Kidney tubule cell (primary cell): ENCODE data around the gene ZFP28.

Source experiments
- DNase-seq: peaks from one replicate; pipeline ENCODE4 v3.0.0-alpha.2; 2018; ENCODE audit warnings: low spot score

Gene ZFP28

GRCh38 chr19:56596676-56597075 is 57.9 kb downstream of the ZFP28 start:
- no peak for DNase-seq

DNA sequence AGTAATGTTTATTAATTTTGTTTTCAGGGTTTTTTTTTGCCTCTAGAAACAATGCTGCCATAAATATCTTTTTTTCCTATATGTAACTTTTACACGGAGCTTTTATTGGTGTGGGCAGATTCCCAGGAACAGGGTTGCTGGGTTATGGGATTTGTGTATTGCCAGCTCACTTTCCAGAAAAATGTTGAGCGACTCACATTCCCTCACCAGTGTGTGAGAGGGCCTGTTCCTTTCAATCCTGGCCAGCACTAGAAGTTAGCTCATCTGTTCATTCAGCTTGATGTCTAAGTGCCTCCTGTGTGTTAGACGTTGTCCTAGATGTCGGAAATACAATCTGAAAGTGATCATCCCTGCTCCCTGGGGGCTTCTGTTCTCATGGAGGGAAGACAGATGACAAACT is 58.9 kb downstream of the ZFP28 start:
- DNase-seq = no peak

GRCh38 chr19:56601375-56601774 is 62.6 kb downstream of the ZFP28 start:
- DNase-seq = peak; percentile 54

DNA sequence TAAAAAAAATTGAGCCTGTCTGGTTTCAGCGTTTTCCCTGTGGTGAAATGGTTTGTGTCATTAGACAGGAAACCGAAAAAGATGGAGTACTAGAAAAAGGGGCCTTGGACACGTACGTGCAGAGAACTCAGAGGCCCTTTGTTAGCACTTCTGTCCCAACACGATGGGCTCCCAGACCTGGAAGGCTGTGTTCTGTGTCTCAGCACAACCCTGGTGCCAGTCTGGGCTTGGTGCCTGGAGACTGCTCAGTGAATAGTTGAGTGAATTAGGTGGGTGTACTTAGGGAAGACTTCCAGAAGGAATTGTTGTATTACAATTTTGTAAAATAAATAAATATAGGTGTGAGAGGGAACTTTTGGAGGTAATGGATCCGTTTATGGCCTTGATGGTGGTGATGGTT is 65.1 kb downstream of the ZFP28 start:
- DNase-seq = no peak
